Right lobe of liver (tissue), 6 donors: Measurements from ENCODE around the gene CBR1. TPM values are rescaled to one million over a fixed set of nuclear protein-coding genes. Genes with fewer than 3 reads are reported as not detected.

Experiments used
- ATAC-seq, 4 donors: fragments of 200-7000 bp; cut with Tn5 transposase; one replicate each; pipeline ENCODE4 v1.9.1; 2020; ENCODE audit warnings: mild to moderate bottlenecking in 4 of 4, moderate library complexity in 4 of 4
- DNase-seq, 3 donors: peaks; one replicate each; pipeline ENCODE4 v3.0.0-alpha.2; 2020
- H3K27ac ChIP-seq, 3 donors: fragments of 200-600 bp; one replicate each; pipeline ENCODE4 v1.8.0; 2022
- H3K27me3 ChIP-seq, 2 donors: fragments of 200-600 bp; one replicate each; pipeline ENCODE4 v1.8.0; 2022
- H3K36me3 ChIP-seq, 4 donors: fragments of 200-600 bp; sonication (generic) in 1 of 4; one replicate each; pipeline versions ENCODE4 v1.5.1 to v1.8.0; 2017 to 2022; ENCODE audit warnings: control low read depth in 1 of 4
- H3K4me1 ChIP-seq, 4 donors: fragments of 200-600 bp; sonication (generic) in 1 of 4; one replicate each; pipeline versions ENCODE4 v1.5.1 to v1.8.0; 2017 to 2022; ENCODE audit warnings: control low read depth in 1 of 4
- H3K4me3 ChIP-seq, 3 donors: fragments of 200-600 bp; one replicate each; pipeline ENCODE4 v1.8.0; 2022
- H3K9me3 ChIP-seq, 4 donors: fragments of 200-600 bp; sonication (generic) in 1 of 4; one replicate each; pipeline versions ENCODE4 v1.5.1 to v1.8.0; 2017 to 2022; ENCODE audit warnings: control low read depth in 1 of 4
- POLR2A ChIP-seq: fragments of 450-650 bp; IDR thresholded peaks from one replicate; pipeline ENCODE4 v1.6.1; 2017; ENCODE audit warnings: antibody characterized with exemption, mild to moderate bottlenecking
- WGBS: methylation state at CpG from one replicate; pipeline ENCODE4 v1.1.6; 2018; ENCODE audit warnings: low coverage, low lambda C conversion rate; ENCODE audit not compliant: insufficient coverage; ENCODE audit errors: missing lambda C conversion rate; 5-methylcytosine and 5-hydroxymethylcytosine counted together
- intact Hi-C, 2 donors: fragments of 100-400 bp; cut with DNase I; formaldehyde crosslinking; loops; one replicate each; pipeline versions ENCODE4 v1.11.2 to v1.14.1; 2022
- total RNA-seq, 6 experiments: library from RNA; depleted of rRNA in 2 of 6; stranded (reverse); fragments of >200 nt in 2 of 6; fragmentation: NEBNext Ultra II Directional in 3 of 6; extraction: Animal tissue kit (Norgen Biotek cat#: 25700) in 3 of 6; gene quantifications; one replicate each; pipeline versions ENCODE4 v1.1.0 to v1.2.4, GENCODE V29; 2016 to 2023
- TF ChIP-seq, protein P1 (sequence below), 4 donors: fragments of 200-600 bp in 3 of 4; fragments of 450-650 bp in 1 of 4; IDR thresholded peaks; one replicate each; pipeline versions ENCODE4 v1.5.1 to v1.8.0; 2016 to 2022; ENCODE audit warnings: antibody characterized with exemption in 4 of 4, mild to moderate bottlenecking in 2 of 4
- donor health status: DM: no; HTN: yes; CAD: no.
- donor health status: DM: no; HTN: no; CAD: no.
- donor health status: DM: no; HTN: no; CAD: no.
- donor health status: DM: no; HTN: yes; CAD: no.
- donor health status: DM: no; HTN: yes; CAD: no.

CBR1 gene
- total RNA-seq, 6 experiments from 2014 or later, result 59.1 to 688 (median 211) TPM

DNA sequence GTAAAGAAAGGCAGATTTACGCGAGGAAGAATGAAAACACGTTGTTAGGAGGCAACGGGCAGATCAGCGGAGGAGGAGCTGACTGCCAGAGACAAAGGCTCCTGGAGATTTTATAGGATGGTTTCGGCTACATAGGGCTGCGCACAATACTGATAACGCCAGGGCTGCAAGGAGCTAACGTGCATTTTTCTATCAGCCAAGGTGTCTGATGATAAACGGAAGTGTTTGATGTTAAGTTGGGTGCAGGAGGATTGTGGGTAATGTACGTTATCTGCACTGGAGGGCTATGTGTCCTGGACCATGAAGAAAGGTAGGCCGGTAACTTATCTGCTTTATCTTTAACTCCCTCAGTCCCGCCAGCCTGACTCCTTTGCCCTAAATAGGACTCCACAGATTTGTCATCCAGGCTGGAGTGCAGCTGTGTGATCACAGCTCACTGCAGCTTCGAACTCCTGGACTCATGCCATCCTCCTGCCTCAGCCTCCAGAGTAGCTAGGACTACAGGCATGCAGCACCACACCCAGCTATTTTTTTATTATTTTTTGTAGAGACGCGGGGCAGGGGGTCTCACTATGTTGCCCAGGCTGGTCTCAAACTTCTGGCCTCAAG lies 39.1 kb upstream of the CBR1 start:
- no peaks in the 10 kb centered on the region for H3K4me1 ChIP-seq
- H3K27me3 ChIP-seq, result no peaks in the 10 kb centered on the region
- no peak for ATAC-seq
- peaks cover 0 to 7% (median 2%) of the 10 kb centered on the region in 4 donors for H3K36me3 ChIP-seq
- H3K9me3 ChIP-seq, result no peaks in the 10 kb centered on the region
- no peak for DNase-seq
- TF ChIP-seq, protein P1, sequence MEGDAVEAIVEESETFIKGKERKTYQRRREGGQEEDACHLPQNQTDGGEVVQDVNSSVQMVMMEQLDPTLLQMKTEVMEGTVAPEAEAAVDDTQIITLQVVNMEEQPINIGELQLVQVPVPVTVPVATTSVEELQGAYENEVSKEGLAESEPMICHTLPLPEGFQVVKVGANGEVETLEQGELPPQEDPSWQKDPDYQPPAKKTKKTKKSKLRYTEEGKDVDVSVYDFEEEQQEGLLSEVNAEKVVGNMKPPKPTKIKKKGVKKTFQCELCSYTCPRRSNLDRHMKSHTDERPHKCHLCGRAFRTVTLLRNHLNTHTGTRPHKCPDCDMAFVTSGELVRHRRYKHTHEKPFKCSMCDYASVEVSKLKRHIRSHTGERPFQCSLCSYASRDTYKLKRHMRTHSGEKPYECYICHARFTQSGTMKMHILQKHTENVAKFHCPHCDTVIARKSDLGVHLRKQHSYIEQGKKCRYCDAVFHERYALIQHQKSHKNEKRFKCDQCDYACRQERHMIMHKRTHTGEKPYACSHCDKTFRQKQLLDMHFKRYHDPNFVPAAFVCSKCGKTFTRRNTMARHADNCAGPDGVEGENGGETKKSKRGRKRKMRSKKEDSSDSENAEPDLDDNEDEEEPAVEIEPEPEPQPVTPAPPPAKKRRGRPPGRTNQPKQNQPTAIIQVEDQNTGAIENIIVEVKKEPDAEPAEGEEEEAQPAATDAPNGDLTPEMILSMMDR (IDR thresholded peaks at IDR 0.05), result no peak
- no peak for TF ChIP-seq POLR2A
- WGBS, result 52% methylated on average over 15 of the region's 16 CpGs
- no peak overlapping the region for H3K27ac ChIP-seq
- no peak overlapping the region for H3K4me3 ChIP-seq
- intact Hi-C loops, result no loop called here

DNA sequence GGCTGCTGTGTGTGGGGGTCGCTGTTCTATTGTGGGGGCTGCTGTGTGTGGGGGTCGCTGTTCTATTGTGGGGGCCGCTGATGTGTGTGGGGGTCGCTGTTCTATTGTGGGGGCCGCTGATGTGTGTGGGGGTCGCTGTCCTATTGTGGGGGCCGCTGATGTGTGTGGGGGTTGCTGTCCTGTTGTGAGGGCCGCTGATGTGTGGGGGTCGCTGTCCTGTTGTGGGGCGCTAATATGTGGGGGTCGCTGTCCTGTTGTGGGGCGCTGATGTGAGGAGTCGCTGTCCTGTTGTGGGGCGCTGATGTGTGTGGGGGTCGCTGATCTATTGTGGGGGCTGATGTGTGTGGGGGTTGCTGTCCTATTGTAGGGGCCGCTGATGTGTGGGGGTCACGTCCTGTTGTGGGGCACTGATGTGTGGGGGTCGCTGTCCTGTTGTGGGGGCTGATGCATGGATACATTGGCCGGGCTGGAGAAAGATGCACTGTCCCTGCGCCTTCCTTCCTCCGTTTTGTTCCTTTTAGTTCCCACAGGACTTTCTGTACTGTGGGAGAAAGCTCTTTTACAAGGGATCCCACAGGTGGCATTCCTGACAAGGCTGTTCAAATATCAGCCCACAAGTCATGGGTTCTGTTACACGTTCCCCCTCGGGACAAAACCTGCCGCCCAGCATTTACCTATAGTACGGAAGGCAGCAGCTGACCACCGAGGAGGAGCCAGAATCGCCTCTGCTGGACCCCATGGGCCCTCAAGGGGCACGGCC lies 37.0 kb upstream of the CBR1 start:
- Histone ChIP-seq H3K27me3 (no peaks in the 10 kb centered on the region), H3K4me3 (no peak overlapping the region), H3K4me1 (no peaks in the 10 kb centered on the region), H3K9me3 (no peaks in the 10 kb centered on the region), H3K36me3 (peaks cover 0 to 24% (median 5%) of the 10 kb centered on the region in 4 donors), H3K27ac (no peak overlapping the region)
- intact Hi-C loops, result no loop called here
- ATAC-seq (no peak), DNase-seq (no peak)
- 64% methylated on average over 5 of the region's 28 CpGs for WGBS
- TF ChIP-seq POLR2A, result no peak
- TF ChIP-seq, protein P1 (IDR thresholded peaks at IDR 0.05), result no peak

GRCh38 chr21:36034211-36034913 lies 35.5 kb upstream of the CBR1 start:
- intact Hi-C loops, result no loop called here
- Histone ChIP-seq H3K27ac (no peak overlapping the region), H3K9me3 (no peaks in the 10 kb centered on the region), H3K36me3 (peaks cover 0 to 30% (median 8%) of the 10 kb centered on the region in 4 donors), H3K27me3 (no peaks in the 10 kb centered on the region), H3K4me1 (no peaks in the 10 kb centered on the region), H3K4me3 (no peak overlapping the region)
- ATAC-seq (no peak), DNase-seq (no peak)
- TF ChIP-seq, protein P1 (IDR thresholded peaks at IDR 0.05), result no peak
- no peak for TF ChIP-seq POLR2A
- WGBS, result 89% methylated on average over 13 of the region's 16 CpGs

DNA sequence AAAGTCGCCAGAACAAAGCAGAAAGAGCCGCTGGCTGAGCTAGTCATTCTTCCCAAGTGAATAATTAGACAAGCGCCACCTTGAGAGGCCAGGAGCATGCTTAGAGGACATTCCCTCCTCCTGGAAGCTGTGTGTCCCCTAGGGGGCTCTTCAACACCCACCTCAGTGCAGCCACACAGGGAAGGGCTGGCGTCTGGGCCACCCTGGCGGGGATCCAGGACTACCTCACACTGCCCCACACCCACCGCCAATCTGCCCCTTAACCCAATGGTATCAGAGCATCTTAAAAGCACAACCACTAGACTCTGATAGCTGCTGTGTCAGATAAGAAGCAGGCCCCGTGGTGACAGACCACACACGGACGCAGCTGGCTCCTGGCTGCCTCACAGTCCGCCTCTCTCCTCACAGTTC lies 34.4 kb upstream of the CBR1 start:
- Histone ChIP-seq H3K36me3 (peaks cover 0 to 36% (median 11%) of the 10 kb centered on the region in 4 donors), H3K27me3 (no peaks in the 10 kb centered on the region), H3K4me1 (no peaks in the 10 kb centered on the region), H3K27ac (no peak overlapping the region), H3K4me3 (no peak overlapping the region), H3K9me3 (no peaks in the 10 kb centered on the region)
- TF ChIP-seq, protein P1 (IDR thresholded peaks at IDR 0.05), result no peak
- no peak for TF ChIP-seq POLR2A
- DNase-seq, result no peak
- intact Hi-C loops, result no loop called here
- no peak for ATAC-seq
- 94% methylated on average over 3 of the region's 10 CpGs for WGBS
